ENCODE results near the gene CDC14A. TPM values are rescaled to one million over a fixed set of nuclear protein-coding genes. Genes with fewer than 3 reads are reported as not detected.

CDC14A gene
- total RNA-seq, 1 experiment from 2014 or later: 6.5 TPM

DNA sequence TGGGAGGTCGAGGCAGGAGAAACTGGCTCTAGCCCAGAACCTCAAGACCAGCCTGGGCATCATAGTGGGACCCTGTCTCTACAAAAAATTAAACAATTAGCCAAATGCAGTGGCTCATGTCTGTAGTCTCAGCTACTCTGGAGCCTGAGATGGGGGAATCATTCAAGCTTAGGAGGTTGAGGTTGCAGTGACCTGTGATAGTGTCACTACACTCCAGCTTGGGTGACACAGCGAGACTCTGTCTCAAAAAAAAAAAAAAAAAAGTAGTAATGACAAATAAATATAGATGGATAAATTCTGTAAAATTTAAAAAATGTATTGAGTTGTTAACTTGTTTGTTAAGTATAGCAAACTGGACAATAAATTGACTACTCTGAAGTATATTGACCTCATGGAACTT, 5.9 kb upstream of the CDC14A start:
- Histone ChIP-seq H3K27ac (no peak overlapping the region), H3K27me3 (replicated peaks) (no peaks in the 10 kb centered on the region), H3K9me3 (replicated peaks) (no peaks in the 10 kb centered on the region), H3K36me3 (no peaks in the 10 kb centered on the region), H3K4me3 (no peak overlapping the region), H3K4me1 (replicated peaks) (no peaks in the 10 kb centered on the region)
- no peak for DNase-seq (ENCODE audit: low read depth in 1 of 2, low spot score in 2 of 2)

DNA sequence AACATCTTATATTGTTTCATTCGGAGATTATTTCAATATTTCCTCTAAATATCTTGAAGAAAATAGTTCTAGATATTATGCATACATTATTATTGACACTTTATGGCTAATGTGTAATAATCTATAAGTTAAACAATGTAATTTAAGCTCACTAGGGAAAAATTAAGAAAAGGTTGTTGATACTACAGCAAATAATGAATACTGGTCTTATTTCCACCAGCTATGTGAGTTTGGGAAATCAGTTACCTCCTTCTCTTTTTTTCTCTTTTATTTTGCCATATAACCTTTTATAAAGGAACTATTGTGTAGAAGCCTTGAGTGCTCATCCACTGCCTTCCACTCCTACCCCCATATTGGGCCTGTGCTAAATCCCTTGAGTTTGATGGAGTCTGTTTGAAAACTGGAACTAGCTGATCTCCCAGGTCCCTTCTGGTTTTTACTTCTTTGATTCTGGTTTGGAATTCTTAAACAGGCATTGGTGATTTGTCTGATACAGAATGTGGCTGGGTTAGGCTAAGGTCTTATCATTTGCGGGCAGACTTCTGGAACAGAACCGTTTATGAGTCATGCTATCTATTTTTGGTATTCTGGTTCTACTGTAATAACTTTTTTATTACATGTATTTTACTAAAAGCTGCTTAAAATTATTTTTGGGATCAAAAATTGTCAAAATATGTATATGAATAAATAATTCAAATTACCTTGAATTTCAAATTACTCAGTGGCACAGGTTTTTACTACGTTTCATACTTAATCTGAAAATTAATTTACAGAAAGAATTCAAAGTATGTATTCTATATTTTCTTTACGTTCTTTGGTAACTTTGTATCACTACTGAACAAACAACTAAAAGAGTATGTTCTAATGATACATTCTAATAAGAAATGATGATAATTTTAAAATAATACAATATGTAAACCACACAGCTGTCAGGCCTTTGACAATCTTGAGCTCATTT, 5.0 kb upstream of the CDC14A start:
- no peaks in the 10 kb centered on the region for H3K9me3 ChIP-seq (replicated peaks)
- no peaks in the 10 kb centered on the region for H3K4me1 ChIP-seq (replicated peaks)
- H3K36me3 ChIP-seq: no peaks in the 10 kb centered on the region
- no peak overlapping the region for H3K4me3 ChIP-seq
- no peak overlapping the region for H3K27ac ChIP-seq
- H3K27me3 ChIP-seq (replicated peaks): no peaks in the 10 kb centered on the region
- no peak for DNase-seq (ENCODE audit: low read depth in 1 of 2, low spot score in 2 of 2)

DNA sequence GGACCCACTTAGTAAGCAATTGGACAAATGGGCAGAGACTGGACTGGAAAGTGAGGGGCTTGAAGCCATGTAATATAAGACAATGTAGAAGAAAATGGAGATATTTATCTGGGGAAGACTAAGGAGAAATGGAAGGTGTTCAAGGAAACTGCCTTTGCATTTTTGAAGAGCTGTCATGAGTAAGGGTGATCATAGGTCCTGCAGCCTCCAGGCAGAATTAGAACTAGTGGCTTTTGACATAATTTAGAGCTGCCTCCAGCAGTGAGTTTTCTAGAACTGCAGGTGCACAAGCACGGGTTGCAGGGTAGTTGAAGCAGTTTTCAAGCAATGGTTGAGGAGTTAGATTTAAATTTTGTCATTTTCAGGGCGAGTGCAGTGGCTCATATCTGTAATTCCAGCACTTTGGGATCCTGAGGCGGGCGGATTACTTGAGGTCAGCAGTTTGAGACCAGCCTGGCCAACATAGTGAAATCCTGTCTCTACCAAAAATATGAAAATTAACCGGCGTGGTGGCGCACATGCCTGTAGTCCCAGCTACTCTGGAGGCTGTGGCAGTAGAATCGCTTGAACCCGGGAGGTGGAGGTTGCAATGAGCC, 3.7 kb upstream of the CDC14A start:
- no peak for DNase-seq (ENCODE audit: low read depth in 1 of 2, low spot score in 2 of 2)
- Histone ChIP-seq H3K27ac (no peak overlapping the region), H3K4me3 (no peak overlapping the region), H3K36me3 (peaks cover 4% of the 10 kb centered on the region; the same call in 1 of the 2 replicates), H3K9me3 (replicated peaks) (no peaks in the 10 kb centered on the region), H3K27me3 (replicated peaks) (no peaks in the 10 kb centered on the region), H3K4me1 (replicated peaks) (peaks cover 3% of the 10 kb centered on the region)

DNA sequence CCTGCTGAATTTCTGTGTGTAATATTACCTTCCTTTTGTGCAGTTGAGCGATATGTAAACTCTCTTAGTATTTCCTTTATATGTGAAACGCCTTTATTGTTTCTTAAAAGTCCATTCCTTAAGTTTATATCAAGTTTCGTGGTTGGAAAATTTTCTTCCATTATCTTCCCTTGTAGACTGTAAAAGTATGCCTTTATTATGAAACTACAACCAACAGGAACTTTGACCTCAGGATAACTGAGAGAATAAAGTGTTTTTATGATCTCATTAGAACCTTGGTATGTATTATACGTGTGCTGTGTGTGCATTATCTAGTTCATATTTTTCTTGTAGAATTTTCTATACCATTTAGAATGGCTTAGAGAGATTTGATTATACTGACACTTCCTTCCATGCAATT, 3.1 kb upstream of the CDC14A start:
- Histone ChIP-seq H3K9me3 (replicated peaks) (no peaks in the 10 kb centered on the region), H3K4me3 (no peak overlapping the region), H3K27me3 (replicated peaks) (no peaks in the 10 kb centered on the region)

DNA sequence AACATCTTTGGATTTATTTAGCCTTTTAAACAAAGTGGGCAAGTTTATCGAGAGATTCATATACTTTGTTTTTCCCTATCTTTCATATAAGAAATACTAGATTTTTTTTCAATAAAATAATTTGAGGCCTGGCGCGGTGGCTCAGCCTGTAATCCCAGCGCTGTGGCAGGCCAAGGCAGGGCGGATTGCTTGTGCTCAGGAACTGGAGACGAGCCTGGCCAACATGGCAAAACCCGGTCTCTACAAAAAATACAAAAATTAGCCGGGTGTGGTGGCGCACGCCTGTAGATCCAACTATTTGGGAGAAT, 1.6 kb upstream of the CDC14A start:
- peaks cover 13% of the 10 kb centered on the region for H3K4me1 ChIP-seq (replicated peaks)
- H3K4me3 ChIP-seq: peak overlapping the region; percentile 86
- no peak for DNase-seq (ENCODE audit: low read depth in 1 of 2, low spot score in 2 of 2)
- H3K27ac ChIP-seq: no peak overlapping the region
- H3K36me3 ChIP-seq: peaks cover 4% of the 10 kb centered on the region; the same call in 1 of the 2 replicates
- H3K27me3 ChIP-seq (replicated peaks): no peaks in the 10 kb centered on the region
- H3K9me3 ChIP-seq (replicated peaks): no peaks in the 10 kb centered on the region

More for the DNA sequence above, 3.1 kb upstream of the CDC14A start:
- DNase-seq (ENCODE audit: low read depth in 1 of 2, low spot score in 2 of 2): no peak
- peaks cover 4% of the 10 kb centered on the region; the same call in 1 of the 2 replicates for H3K36me3 ChIP-seq
- no peak overlapping the region for H3K27ac ChIP-seq
- H3K4me1 ChIP-seq (replicated peaks): peaks cover 9% of the 10 kb centered on the region

DNA sequence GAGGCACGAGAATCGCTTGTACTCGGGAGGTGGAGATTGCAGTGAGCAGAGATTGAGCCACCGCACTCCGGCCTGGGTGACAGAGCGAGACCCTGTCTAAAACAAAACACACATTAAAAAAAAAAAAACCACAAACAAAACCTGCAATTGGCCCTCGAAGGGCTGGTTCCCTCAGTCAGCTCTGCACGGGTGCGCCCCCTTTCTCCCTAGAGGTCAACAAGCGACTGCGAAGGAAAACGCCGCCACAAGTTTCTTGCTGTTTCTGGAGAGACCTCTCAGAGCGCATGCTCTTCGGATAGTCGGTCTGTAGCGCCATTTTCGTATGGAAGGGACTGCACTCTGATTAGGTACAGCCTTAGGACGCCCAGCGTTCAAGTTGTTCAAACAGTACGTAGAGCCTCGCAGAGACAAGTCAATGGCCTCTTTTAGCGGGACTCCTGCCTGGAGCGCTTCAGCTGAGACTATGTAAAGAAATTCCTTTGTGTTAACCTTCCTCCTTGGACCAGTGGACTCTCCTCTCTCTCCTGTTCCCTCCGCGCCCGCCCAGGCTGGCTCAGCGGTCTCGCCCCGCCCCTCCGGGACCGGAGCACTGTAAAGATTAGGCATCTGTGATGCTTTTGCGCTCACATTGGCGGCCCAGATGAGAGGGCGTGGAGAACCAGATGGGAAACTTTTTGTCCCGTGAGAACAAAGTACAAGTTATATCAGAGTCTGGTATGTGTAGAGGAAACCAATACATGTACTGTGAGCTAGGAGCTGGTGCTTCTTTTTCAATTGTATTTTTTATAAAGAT, 1.0 kb upstream of the CDC14A start:
- Histone ChIP-seq H3K27me3 (replicated peaks) (no peaks in the 10 kb centered on the region), H3K9me3 (replicated peaks) (no peaks in the 10 kb centered on the region), H3K36me3 (peaks cover 4% of the 10 kb centered on the region; the same call in 1 of the 2 replicates), H3K4me1 (replicated peaks) (peaks cover 13% of the 10 kb centered on the region), H3K4me3 (peak overlapping the region; percentile 86), H3K27ac (peak overlapping the region; percentile 50)
- peak; percentile 87 to 92 for DNase-seq (ENCODE audit: low read depth in 1 of 2, low spot score in 2 of 2)

DNA sequence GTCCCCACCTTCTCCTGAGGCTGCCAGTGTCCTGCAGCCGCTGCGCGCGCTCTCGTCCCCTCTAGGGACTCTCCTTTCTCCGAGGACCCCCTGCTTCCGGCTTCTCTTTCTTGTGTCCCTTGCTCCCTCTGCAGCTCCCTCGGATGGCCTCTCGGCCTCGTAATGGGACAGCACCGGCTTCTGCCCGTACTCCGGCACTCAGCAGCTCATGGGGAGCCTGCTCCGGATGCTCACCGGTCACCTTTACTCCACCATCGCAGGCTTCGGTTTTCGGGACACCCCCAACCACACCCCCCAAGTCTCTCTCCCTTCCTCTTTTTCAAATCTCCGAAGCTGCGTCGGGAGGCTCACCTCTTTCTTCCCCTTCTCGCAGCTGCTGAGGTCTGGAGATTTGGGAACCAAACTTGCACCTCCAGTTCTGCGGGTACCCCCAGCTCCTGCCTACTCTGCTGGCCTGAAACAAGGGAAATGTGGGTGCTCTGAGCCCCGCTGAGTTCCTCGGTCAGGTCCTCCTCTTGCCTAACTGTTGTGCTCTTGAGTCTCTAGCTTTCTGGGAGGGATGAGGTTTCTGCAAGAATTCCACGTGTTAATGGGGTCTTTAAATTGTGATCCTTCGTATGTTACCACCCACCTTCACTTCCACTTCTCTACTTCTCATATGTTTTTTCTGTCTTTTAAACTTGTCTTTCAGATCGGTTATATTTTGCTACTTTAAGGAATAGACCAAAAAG, 930 bp downstream of the CDC14A start:
- Histone ChIP-seq H3K27ac (peak overlapping the region; percentile 41; the same call in 1 of the 2 replicates), H3K4me1 (replicated peaks) (peaks cover 13% of the 10 kb centered on the region), H3K36me3 (peaks cover 4% of the 10 kb centered on the region; the same call in 1 of the 2 replicates), H3K4me3 (peak overlapping the region; percentile 86), H3K9me3 (replicated peaks) (no peaks in the 10 kb centered on the region), H3K27me3 (replicated peaks) (no peaks in the 10 kb centered on the region)
- peak in 1 of 2 experiments; percentile 58 for DNase-seq (ENCODE audit: low read depth in 1 of 2, low spot score in 2 of 2)

DNA sequence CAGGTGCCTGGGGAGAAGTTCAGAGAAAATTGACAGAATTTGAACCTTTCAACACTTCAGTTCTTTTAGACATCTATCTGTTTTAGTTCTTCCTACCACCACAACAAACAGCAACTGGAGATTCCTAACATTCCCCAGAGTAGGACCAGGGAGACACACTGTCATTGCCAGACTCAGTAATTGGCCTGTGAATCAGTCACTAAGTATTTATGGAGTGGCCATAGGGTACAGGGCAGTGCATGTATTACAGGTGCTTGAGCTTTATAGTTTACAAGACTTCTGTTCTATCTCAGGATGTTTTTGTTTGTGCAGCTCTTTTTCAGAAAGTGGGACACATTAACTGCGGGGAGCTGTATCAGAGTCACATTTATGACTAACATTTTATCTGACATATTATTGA, 1.7 kb downstream of the CDC14A start:
- H3K4me1 ChIP-seq (replicated peaks): peaks cover 13% of the 10 kb centered on the region
- H3K9me3 ChIP-seq (replicated peaks): no peaks in the 10 kb centered on the region
- no peaks in the 10 kb centered on the region for H3K27me3 ChIP-seq (replicated peaks)
- peaks cover 4% of the 10 kb centered on the region; the same call in 1 of the 2 replicates for H3K36me3 ChIP-seq
- DNase-seq (ENCODE audit: low read depth in 1 of 2, low spot score in 2 of 2): peak; percentile 67 to 69
- H3K4me3 ChIP-seq: peak overlapping the region; percentile 86
- H3K27ac ChIP-seq: no peak overlapping the region

DNA sequence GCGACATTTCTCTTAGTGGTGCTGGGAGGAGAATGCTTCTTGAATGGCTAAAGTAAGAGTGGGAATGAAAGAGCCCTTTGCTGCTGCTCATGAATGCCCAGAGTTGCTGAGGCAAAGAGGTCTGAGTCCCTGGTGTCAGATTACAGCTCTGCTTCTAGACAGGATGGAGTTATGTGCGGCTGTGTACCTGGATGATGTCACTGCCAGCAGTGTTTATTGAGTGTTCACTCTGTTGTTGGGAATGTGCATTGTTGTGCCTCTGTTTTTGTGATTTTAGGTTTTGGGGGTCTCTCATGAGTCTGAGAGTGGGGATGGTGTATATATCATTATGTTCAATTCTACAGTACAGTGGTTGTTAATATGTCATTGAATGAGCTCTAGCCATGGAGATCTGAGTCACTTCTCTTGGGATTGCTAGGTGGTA, 2.7 kb downstream of the CDC14A start:
- no peaks in the 10 kb centered on the region for H3K27me3 ChIP-seq (replicated peaks)
- H3K4me3 ChIP-seq: no peak overlapping the region
- peaks cover 13% of the 10 kb centered on the region for H3K4me1 ChIP-seq (replicated peaks)
- H3K36me3 ChIP-seq: peaks cover 4% of the 10 kb centered on the region; the same call in 1 of the 2 replicates
- no peaks in the 10 kb centered on the region for H3K9me3 ChIP-seq (replicated peaks)
- no peak for DNase-seq (ENCODE audit: low read depth in 1 of 2, low spot score in 2 of 2)
- no peak overlapping the region for H3K27ac ChIP-seq

DNA sequence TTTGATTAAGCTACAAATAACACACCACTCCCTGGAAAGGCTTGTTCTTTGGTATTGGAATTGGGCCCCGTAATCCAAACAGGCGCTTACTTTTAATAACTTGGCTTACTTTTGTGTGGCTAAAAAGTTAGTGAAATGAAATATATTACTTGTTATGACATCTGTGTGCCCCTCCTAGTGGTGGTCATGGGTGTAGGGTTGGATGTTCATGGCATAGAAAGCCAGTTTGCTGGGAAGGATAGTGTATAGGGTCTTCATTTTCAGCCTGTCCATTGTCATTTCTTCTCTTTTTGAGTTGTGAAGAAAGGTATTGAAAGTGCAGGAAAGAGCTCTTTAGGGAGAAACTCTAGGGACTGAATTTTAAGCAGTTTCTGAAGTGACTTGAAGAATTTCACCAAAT, 5.9 kb downstream of the CDC14A start:
- no peak overlapping the region for H3K4me3 ChIP-seq
- H3K27me3 ChIP-seq (replicated peaks): no peaks in the 10 kb centered on the region
- H3K4me1 ChIP-seq (replicated peaks): peaks cover 13% of the 10 kb centered on the region
- no peaks in the 10 kb centered on the region for H3K9me3 ChIP-seq (replicated peaks)
- no peak for DNase-seq (ENCODE audit: low read depth in 1 of 2, low spot score in 2 of 2)
- no peaks in the 10 kb centered on the region for H3K36me3 ChIP-seq
- H3K27ac ChIP-seq: no peak overlapping the region

DNA sequence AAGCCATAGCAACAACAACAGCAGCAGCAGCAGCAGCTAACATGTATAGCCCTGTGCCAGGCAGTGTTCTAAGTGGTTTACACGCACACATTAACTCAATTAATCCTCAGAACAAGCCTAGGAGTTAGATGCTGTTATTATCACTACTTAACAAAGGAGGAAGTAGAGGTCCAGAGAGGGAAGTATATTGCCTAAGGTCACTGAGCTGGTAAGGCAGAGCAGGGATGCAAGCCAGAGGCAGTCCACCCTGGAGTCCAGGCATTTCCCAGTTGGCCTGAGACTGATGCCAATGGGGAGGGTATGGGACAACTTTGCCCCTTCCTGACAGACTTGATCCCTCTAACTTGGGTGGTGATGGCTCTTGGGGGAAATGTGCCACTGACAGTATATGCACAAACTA, 6.8 kb downstream of the CDC14A start:
- no peak overlapping the region for H3K27ac ChIP-seq

DNA sequence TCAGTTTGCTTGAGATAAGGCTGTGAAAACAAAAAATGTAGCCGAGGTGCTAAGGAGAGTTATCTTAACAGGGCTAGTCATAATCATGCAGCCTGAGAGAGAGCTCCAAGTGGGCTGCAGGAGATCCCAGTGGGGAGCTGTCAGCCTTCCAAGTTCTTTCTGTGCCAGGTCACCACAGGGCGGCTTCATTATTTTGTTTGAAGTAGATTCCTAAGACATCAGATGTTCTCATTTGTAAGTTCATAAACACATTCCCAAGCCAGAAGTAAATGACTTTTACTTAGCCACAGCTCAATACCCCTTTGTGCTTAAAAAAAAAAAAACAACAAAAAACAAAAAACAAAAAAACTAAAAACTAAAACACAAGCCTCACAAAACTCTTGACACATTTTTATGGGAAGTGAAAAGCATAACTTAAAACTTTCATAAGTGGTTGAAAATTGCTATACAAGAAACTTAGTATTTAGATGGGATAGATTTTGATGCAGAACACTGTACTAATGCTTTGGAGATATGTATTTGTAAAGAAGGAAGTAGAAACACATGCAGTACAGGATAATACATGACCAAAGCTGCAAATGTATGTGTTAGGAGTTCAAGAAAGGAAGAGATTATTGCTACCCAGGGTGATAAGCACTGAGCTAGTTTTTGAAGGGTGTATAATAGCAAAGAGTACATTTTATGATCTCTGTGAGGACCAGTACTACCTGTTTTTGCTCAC, 8.6 kb downstream of the CDC14A start:
- no peak for DNase-seq (ENCODE audit: low read depth in 1 of 2, low spot score in 2 of 2)
- H3K27ac ChIP-seq: no peak overlapping the region

More for the DNA sequence above, 6.8 kb downstream of the CDC14A start:
- H3K4me3 ChIP-seq: no peak overlapping the region
- H3K9me3 ChIP-seq (replicated peaks): no peaks in the 10 kb centered on the region
- no peaks in the 10 kb centered on the region for H3K36me3 ChIP-seq
- peaks cover 4% of the 10 kb centered on the region for H3K4me1 ChIP-seq (replicated peaks)
- H3K27me3 ChIP-seq (replicated peaks): no peaks in the 10 kb centered on the region
- no peak for DNase-seq (ENCODE audit: low read depth in 1 of 2, low spot score in 2 of 2)

More for the DNA sequence above, 8.6 kb downstream of the CDC14A start:
- Histone ChIP-seq H3K4me3 (no peak overlapping the region), H3K9me3 (replicated peaks) (no peaks in the 10 kb centered on the region), H3K4me1 (replicated peaks) (no peaks in the 10 kb centered on the region), H3K36me3 (no peaks in the 10 kb centered on the region), H3K27me3 (replicated peaks) (no peaks in the 10 kb centered on the region)

Data from SJSA1 (cell line).